H1 (cell line): ENCODE measurements around the gene IFT80. TPM values are rescaled to one million over a fixed set of nuclear protein-coding genes. Genes with fewer than 3 reads are reported as not detected.

Source experiments
- POU5F1 ChIP-seq: IDR thresholded peaks from 2 replicates; pipeline ENCODE4 v1.6.1; 2011; ENCODE audit warnings: low read depth, mild to moderate bottlenecking, low read length, moderate library complexity
- SIRT6 ChIP-seq: IDR thresholded peaks from one replicate; pipeline ENCODE4 v1.7.1; 2012; ENCODE audit warnings: low read length, inconsistent platforms
- polyA plus RNA-seq, 7 experiments: library from polyadenylated mRNA; depleted of rRNA in 3 of 7; stranded (reverse) in 5 of 7; unstranded in 2 of 7; fragments of >200 nt in 5 of 7; fragments of 200-250 nt in 2 of 7; gene quantifications; 1 replicate in 5 of 7; 2 replicates in 1 of 7; 4 replicates in 1 of 7; pipeline versions ENCODE4 v1.2.1 to v1.2.3, GENCODE V29; 2011 to 2013; ENCODE audit warnings: missing spikeins in 2 of 7, mixed read lengths in 2 of 7
- total RNA-seq: library from RNA; stranded (reverse); fragmentation: NEBNext Ultra II Directional; extraction: Animal tissue kit (Norgen Biotek cat#: 25700); gene quantifications from 2 replicates; pipeline ENCODE4 v1.2.1, GENCODE V29; 2021

Gene IFT80
- total and polyA plus RNA-seq, 2 of the 8 experiments (the other 6 are each of a cell fraction or from before 2014, with no cell fraction given): 7.2 to 25.9 TPM

DNA sequence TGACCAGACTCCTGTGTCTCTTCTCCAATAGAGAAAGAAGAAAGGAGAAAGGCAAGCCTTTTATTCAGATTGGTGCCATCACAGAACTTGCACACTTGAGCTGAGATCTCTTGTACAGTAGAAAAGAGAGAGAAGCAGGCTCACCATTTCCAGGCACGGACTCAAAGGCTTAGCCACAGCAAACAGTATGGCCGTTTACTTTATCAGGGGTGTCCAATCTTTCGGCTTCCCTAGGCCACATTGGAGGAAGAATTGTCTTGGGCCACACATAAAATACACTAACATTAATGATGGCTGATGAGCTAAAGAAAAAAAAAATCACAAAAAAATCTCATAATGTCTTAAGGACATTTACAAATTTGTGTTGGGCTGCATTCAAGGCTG lies 5.0 kb downstream of the IFT80 start (continued):
- TF ChIP-seq POU5F1 (no peak), SIRT6 (no peak)
